ENCODE measurements around the gene ARID1B. TPM values are rescaled to one million over a fixed set of nuclear protein-coding genes. Genes with fewer than 3 reads are reported as not detected.

ARID1B gene
- total RNA-seq, 1 experiment from 2014 or later: 24.2 TPM

DNA sequence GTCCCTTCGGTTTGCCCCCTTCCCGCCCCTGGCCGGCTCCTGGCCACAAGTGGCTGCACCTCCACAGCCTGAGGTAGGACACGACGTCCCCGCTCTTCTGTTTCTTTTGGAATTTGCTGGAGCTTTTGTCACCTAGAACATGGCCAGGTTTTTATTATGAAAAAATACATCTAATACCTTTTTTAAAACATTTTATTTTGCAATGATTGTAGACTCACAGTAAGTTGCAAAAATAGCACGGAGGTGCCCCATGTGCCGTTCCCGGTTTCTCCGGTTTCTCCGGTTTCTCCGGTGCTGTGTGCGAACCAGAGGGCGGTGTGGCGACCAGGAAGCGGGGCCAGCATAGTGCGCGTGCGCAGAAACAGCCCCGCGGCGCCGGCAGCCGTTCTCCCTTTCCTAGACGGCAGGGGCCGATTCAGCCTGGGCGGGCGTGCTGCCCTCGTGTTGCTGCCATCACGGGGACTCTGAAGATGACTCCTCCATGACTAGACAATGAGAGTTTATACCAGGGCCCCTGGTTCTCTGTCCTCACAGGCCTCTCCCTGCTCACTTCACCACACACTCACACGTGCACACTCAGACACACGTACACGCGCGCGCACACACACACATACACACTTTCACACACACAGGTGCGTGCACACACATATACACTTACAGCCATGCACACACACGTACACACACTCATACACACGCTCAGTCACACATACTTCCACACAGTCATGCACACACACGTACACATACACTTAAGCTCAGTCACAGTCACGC is 444.1 kb downstream of the ARID1B start:
- TF ChIP-seq CTCF (conservative IDR thresholded peaks at IDR 0.05; ENCODE audit: low read depth, low read length): no peak
- no peak for TF ChIP-seq EZH2 (IDR thresholded peaks at IDR 0.05; ENCODE audit: low read length, unreplicated experiment)
- no peak for TF ChIP-seq EZH2phosphoT487 (IDR thresholded peaks at IDR 0.05; ENCODE audit: borderline replicate concordance, low read length)
- Histone ChIP-seq H2AFZ (ENCODE audit: low read length) (peak overlapping the region; percentile 95), H3K9me3 (ENCODE audit: low read length) (no peaks in the 10 kb centered on the region), H3K4me1 (ENCODE audit: insufficient read depth, low read length) (peaks cover 33% of the 10 kb centered on the region), H3K4me3 (ENCODE audit: low read length) (peak overlapping the region; percentile 53), H3K36me3 (ENCODE audit: low read depth, low read length) (no peaks in the 10 kb centered on the region), H3K9ac (ENCODE audit: low read length) (peak overlapping the region; percentile 72), H3K9me2 (replicated peaks; ENCODE audit: low read length) (no peaks in the 10 kb centered on the region), H3F3A (ENCODE audit: low read length, unreplicated experiment) (no peaks in the 10 kb centered on the region), H3K27me3 (ENCODE audit: low read length) (no peaks in the 10 kb centered on the region), H3K79me2 (ENCODE audit: low read length) (no peaks in the 10 kb centered on the region), H3K4me2 (ENCODE audit: low read length) (peak overlapping the region; percentile 93), H3K27ac (ENCODE audit: low read length) (peak overlapping the region; percentile 71), H4K20me1 (ENCODE audit: low read length) (no peaks in the 10 kb centered on the region)
- peak; percentile 90 for DNase-seq
- intact Hi-C loops (cut with micrococcal nuclease): no loop called here
- ChIA-PET CTCF (no interaction called here), POLR2A (ENCODE audit: unreplicated experiment) (no interaction called here)
- ATAC-seq: peak; percentile 66
- BruUV-seq (replicated peaks): no TSS peak

DNA sequence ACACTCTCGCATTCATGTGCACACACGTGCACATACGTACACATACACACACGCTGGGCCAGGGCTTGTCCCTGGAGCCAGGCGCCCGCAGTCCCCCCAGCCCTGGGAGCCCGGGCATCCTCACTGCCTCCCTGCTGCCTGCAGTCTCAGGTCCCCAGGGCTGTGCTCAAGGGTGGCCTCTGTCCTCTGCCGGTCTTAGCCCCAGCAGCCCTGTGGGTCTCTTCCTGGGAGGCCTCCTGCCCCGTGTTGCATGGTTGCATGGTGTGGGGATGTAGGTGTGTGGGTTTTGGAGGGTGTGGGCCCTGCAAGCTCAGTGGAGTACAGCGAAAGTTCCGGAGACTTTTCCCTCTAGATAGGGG is 444.6 kb downstream of the ARID1B start:
- Histone ChIP-seq H3K27ac (ENCODE audit: low read length) (peak overlapping the region; percentile 3; the same call in 1 of the 2 replicates), H3K36me3 (ENCODE audit: low read depth, low read length) (no peaks in the 10 kb centered on the region), H3K9me3 (ENCODE audit: low read length) (no peaks in the 10 kb centered on the region), H3F3A (ENCODE audit: low read length, unreplicated experiment) (no peaks in the 10 kb centered on the region), H3K4me2 (ENCODE audit: low read length) (peak overlapping the region; percentile 93; the same call in 1 of the 2 replicates), H3K4me3 (ENCODE audit: low read length) (no peak overlapping the region), H3K9ac (ENCODE audit: low read length) (no peak overlapping the region; the same call in 1 of the 2 replicates), H3K79me2 (ENCODE audit: low read length) (no peaks in the 10 kb centered on the region), H3K27me3 (ENCODE audit: low read length) (no peaks in the 10 kb centered on the region), H3K9me2 (replicated peaks; ENCODE audit: low read length) (no peaks in the 10 kb centered on the region), H3K4me1 (ENCODE audit: insufficient read depth, low read length) (peaks cover 33% of the 10 kb centered on the region), H2AFZ (ENCODE audit: low read length) (peak overlapping the region; percentile 95; the same call in 1 of the 2 replicates), H4K20me1 (ENCODE audit: low read length) (no peaks in the 10 kb centered on the region)
- DNase-seq (no peak), ATAC-seq (no peak)
- POLR2A ChIA-PET (ENCODE audit: unreplicated experiment): no interaction called here
- intact Hi-C loops (cut with micrococcal nuclease): no loop called here
- CTCF ChIA-PET: no interaction called here
- TF ChIP-seq EZH2phosphoT487 (IDR thresholded peaks at IDR 0.05; ENCODE audit: borderline replicate concordance, low read length): no peak
- BruUV-seq (replicated peaks): no TSS peak

DNA sequence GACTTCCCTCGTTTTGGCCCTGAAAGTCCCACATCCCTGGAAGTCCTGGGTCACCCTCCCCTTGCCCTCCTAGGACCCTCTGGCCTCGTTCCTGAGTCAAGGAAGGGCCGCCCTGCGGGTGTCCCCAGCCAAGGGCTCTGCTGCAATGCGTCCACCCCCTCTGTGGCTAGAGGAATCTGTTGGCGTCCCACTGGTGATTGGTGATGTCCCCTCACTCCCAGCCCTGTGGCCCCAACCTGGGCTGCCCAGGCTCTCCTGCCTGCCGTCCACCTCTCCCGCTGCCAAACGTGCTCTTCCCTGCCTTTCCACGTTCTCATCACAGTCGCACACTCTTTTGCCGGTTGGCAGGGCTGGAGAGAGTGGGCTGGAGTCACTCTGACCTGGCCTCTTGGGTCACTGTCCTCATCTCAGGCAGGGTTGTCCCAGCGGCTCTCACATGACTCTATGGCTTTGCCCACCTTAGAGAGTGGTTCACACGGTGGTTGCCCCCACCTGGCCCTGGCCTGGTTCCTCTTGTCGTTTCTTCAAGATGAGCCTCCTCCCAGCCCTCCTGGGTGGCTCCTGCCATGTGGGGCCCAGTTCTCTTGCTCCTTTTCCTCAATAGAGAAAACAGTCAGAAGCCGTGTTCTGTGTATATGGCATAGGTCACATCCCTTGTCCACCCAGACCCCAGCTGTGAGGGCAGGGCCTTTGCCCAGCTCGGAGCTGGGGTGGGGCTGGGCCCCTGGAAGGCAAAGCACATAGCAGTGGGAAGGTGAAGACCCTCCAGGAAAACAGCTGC is 445.2 kb downstream of the ARID1B start:
- peaks cover 33% of the 10 kb centered on the region for H3K4me1 ChIP-seq (ENCODE audit: insufficient read depth, low read length)
- H3F3A ChIP-seq (ENCODE audit: low read length, unreplicated experiment): no peaks in the 10 kb centered on the region
- no peaks in the 10 kb centered on the region for H3K9me2 ChIP-seq (replicated peaks; ENCODE audit: low read length)
- H3K4me3 ChIP-seq (ENCODE audit: low read length): no peak overlapping the region
- no peak overlapping the region for H2AFZ ChIP-seq (ENCODE audit: low read length)
- CTCF ChIA-PET: no interaction called here
- intact Hi-C loops (cut with micrococcal nuclease): no loop called here
- no TSS peak for BruUV-seq (replicated peaks)
- DNase-seq: no peak
- no peak for TF ChIP-seq EZH2 (IDR thresholded peaks at IDR 0.05; ENCODE audit: low read length, unreplicated experiment)
- no peak for TF ChIP-seq CTCF (conservative IDR thresholded peaks at IDR 0.05; ENCODE audit: low read depth, low read length)
- TF ChIP-seq EZH2phosphoT487 (IDR thresholded peaks at IDR 0.05; ENCODE audit: borderline replicate concordance, low read length): no peak
- no peaks in the 10 kb centered on the region for H3K79me2 ChIP-seq (ENCODE audit: low read length)
- H3K27ac ChIP-seq (ENCODE audit: low read length): no peak overlapping the region
- H3K36me3 ChIP-seq (ENCODE audit: low read depth, low read length): no peaks in the 10 kb centered on the region
- no peak overlapping the region for H3K4me2 ChIP-seq (ENCODE audit: low read length)
- H3K9me3 ChIP-seq (ENCODE audit: low read length): no peaks in the 10 kb centered on the region
- H3K27me3 ChIP-seq (ENCODE audit: low read length): no peaks in the 10 kb centered on the region
- no peak overlapping the region for H3K9ac ChIP-seq (ENCODE audit: low read length)
- H4K20me1 ChIP-seq (ENCODE audit: low read length): no peaks in the 10 kb centered on the region
- POLR2A ChIA-PET (ENCODE audit: unreplicated experiment): no interaction called here
- no peak for ATAC-seq
